Naive thymus-derived CD4-positive, alpha-beta T cell (primary cell): Measurements from ENCODE around the gene EMX1. TPM values are rescaled to one million over a fixed set of nuclear protein-coding genes. Genes with fewer than 3 reads are reported as not detected.

Experiments
- ATAC-seq: fragments of 150-1000 bp; cut with Tn5 transposase; 2 replicates; pipeline ENCODE4 v1.10.0; 2021; ENCODE audit warnings: mild to moderate bottlenecking, moderate library complexity
- CTCF ChIA-PET: fragments of 350-600 bp; sonication (Branson Sonifier 250); formaldehyde crosslinking; loops from one replicate; lab custom pipeline; 2021; ENCODE audit warnings: antibody characterized with exemption; lab: Charles Lee
- POLR2A ChIA-PET: fragments of 350-600 bp; sonication (Branson Sonifier 250); formaldehyde crosslinking; loops from one replicate; lab custom pipeline; 2021; ENCODE audit warnings: antibody characterized with exemption, inconsistent platforms; lab: Charles Lee
- DNase-seq, 9 donors: peaks; one replicate each; pipeline versions ENCODE4 v3.0.0 to v3.0.0-alpha.2; 2020 to 2022; ENCODE audit warnings: mixed read lengths in 1 of 9
- H3K27ac ChIP-seq: one replicate; pipeline ENCODE4 v1.7.0; 2013; ENCODE audit warnings: mild to moderate bottlenecking, low read depth, low read length, moderate library complexity
- H3K27me3 ChIP-seq, 2 donors: one replicate each; pipeline ENCODE4 v1.7.0; 2013; ENCODE audit warnings: low read length in 2 of 2, mild to moderate bottlenecking in 2 of 2, moderate library complexity in 2 of 2; ENCODE audit not compliant: control insufficient read depth in 2 of 2, insufficient read depth in 2 of 2
- H3K36me3 ChIP-seq, 3 experiments: 1 replicate in 2 of 3; 2 replicates in 1 of 3; pipeline ENCODE4 v1.7.0; 2013; ENCODE audit warnings: low read length in 3 of 3, mild to moderate bottlenecking in 3 of 3, moderate library complexity in 1 of 3; ENCODE audit not compliant: insufficient read depth in 3 of 3, control insufficient read depth in 2 of 3
- H3K4me1 ChIP-seq, 2 donors: one replicate each; pipeline ENCODE4 v1.7.0; 2013; ENCODE audit warnings: low read length in 2 of 2, mild to moderate bottlenecking in 2 of 2, moderate library complexity in 1 of 2; ENCODE audit not compliant: control insufficient read depth in 2 of 2, insufficient read depth in 2 of 2
- H3K4me3 ChIP-seq: 2 replicates; pipeline ENCODE4 v1.7.0; 2013; ENCODE audit warnings: mild to moderate bottlenecking, low read length
- H3K9me3 ChIP-seq, 3 experiments: 1 replicate in 2 of 3; 2 replicates in 1 of 3; pipeline ENCODE4 v1.7.0; 2013; ENCODE audit warnings: low read length in 3 of 3; ENCODE audit not compliant: control insufficient read depth in 2 of 3
- H3K27ac Mint-ChIP-seq, 9 donors: one replicate each; pipeline ENCODE4 v1.8.0; 2020 to 2022; ENCODE audit warnings: mixed read lengths in 9 of 9, mild to moderate bottlenecking in 8 of 9, moderate library complexity in 5 of 9, inconsistent platforms in 2 of 9
- H3K27me3 Mint-ChIP-seq, 5 donors: one replicate each; pipeline ENCODE4 v1.8.0; 2021 to 2022; ENCODE audit warnings: mixed read lengths in 5 of 5, mild to moderate bottlenecking in 1 of 5
- H3K36me3 Mint-ChIP-seq, 5 donors: one replicate each; pipeline ENCODE4 v1.8.0; 2020 to 2022; ENCODE audit warnings: mixed read lengths in 5 of 5, mild to moderate bottlenecking in 3 of 5, inconsistent platforms in 1 of 5
- H3K4me1 Mint-ChIP-seq, 7 donors: one replicate each; pipeline ENCODE4 v1.8.0; 2020 to 2022; ENCODE audit warnings: mixed read lengths in 7 of 7, mild to moderate bottlenecking in 3 of 7, inconsistent platforms in 1 of 7
- H3K4me3 Mint-ChIP-seq, 10 donors: one replicate each; pipeline ENCODE4 v1.8.0; 2020 to 2022; ENCODE audit warnings: mild to moderate bottlenecking in 10 of 10, mixed read lengths in 10 of 10, moderate library complexity in 6 of 10, inconsistent platforms in 2 of 10
- H3K9me3 Mint-ChIP-seq, 11 donors: one replicate each; pipeline ENCODE4 v1.8.0; 2020 to 2022; ENCODE audit warnings: mixed read lengths in 11 of 11, mild to moderate bottlenecking in 4 of 11, inconsistent platforms in 1 of 11, moderate library complexity in 1 of 11
- intact Hi-C, 2 donors: fragments of 100-400 bp; cut with micrococcal nuclease; formaldehyde crosslinking; loops; one replicate each; pipeline ENCODE4 v1.15.1; 2023
- polyA plus RNA-seq, 2 donors: library from polyadenylated mRNA; unstranded; fragments of 300-500 nt; fragmentation: Illumina TruSeq; gene quantifications; one replicate each; pipeline ENCODE4 v1.2.3, GENCODE V29; 2021
- total RNA-seq, 6 experiments: library from RNA in 5 of 6; stranded (reverse) in 5 of 6; gene quantifications; 1 replicate in 5 of 6; 2 replicates in 1 of 6; pipeline ENCODE4 v1.2.3 and lab custom pipeline; 2021 to 2026

The EMX1 gene
- total and polyA plus RNA-seq, 7 experiments from 2014 or later, result not detected

DNA sequence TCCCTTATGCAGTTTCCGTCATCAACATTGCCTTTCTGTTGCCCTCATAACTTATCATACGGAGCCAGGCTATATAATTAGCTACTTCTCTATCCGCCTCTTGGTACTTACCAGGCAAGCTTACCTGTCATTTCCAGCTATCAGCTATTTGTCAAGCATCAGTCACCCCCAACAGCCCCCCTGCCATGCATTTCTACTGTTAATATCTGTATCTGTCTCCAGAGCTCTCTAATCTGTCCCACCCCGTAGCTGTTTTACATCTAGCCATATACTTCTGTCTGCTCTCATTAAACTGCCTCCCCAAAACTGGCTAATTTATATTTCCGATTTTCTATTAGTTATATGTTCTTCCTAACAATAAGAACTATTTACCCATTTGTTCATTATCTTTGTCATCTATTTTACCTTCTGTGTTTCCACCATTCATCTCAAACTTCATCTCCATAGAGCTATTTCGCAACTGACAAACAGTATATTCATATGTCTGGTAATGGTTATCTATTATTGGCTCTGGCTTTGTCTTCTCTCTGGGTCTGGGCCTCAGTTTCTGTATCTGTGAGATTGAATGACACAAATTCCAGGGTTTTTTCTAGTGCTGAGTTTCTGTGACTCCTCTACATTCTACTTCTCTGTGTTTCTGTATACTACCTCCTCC, 9.6 kb downstream of the EMX1 start:
- POLR2A ChIA-PET, result no interaction called here
- no peak for ATAC-seq
- H3K36me3 Mint-ChIP-seq, result no peaks in the 10 kb centered on the region
- H3K27me3 Mint-ChIP-seq, result peaks cover 15 to 35% (median 22%) of the 10 kb centered on the region in 5 donors
- Histone ChIP-seq H3K27me3 (peaks cover 7 to 16% of the 10 kb centered on the region in 2 donors), H3K4me1 (no peaks in the 10 kb centered on the region), H3K9me3 (no peaks in the 10 kb centered on the region), H3K4me3 (no peak overlapping the region), H3K27ac (no peak overlapping the region), H3K36me3 (no peaks in the 10 kb centered on the region)
- H3K9me3 Mint-ChIP-seq, result peaks cover 0 to 2% (median 0%) of the 10 kb centered on the region in 11 donors
- intact Hi-C loops, result loop anchor here in 1 of 2 donors (1.0 to 2.0 kb wide), 2 partner anchors 9 to 64 kb away; no protein-coding TSS in a partner anchor
- no peak overlapping the region for H3K27ac Mint-ChIP-seq
- H3K4me1 Mint-ChIP-seq, result peaks cover 0 to 10% (median 3%) of the 10 kb centered on the region in 7 donors
- DNase-seq, result no peak
- no peak overlapping the region for H3K4me3 Mint-ChIP-seq
- CTCF ChIA-PET, result no interaction called here

DNA sequence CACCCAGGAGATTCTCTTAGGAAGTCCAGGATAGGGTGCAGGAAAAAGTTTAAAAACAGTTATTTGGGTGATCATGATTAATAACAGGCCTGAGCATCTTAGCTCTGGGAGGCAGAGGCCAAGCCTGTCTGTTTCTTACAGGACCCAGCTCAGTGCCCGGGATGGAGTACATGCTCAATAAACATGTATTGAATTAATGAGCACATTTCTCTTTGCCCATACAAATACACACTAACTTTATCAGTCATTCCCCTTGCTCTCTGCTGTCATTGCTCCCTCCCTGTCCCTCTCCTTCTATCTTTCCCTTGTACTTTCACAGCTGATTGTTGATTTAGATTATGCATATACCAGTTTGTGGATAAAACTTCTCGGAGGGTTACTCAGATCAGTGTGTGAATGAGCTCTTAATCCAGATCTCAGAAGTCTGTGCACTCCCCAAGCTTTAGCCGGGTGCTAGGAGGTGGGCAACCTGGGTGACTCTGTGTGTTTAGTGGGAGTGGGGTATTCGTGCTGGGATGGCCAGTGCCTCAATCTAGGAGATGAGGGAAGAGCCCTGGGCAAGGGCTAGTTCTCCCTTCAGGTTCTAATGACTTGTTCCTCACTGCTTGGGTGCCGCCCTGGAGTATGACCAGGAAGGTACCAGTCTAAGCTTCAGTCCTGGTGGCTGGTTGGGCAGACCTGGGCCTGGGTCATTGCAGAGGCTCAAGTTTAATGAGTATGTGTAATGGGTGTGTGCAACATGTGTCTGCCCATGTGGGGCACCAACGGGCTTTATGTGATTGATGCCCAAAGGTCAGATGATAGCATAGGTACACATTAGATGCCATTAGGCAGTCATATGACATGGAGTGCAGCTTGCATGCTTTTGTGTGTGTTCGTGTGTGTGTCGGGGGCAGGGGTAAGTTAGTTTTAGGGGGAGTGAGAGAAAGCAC, 10.6 kb downstream of the EMX1 start:
- POLR2A ChIA-PET, result no interaction called here
- Histone ChIP-seq H3K9me3 (no peaks in the 10 kb centered on the region), H3K36me3 (no peaks in the 10 kb centered on the region), H3K27ac (no peak overlapping the region), H3K4me1 (no peaks in the 10 kb centered on the region), H3K27me3 (peaks cover 0 to 14% of the 10 kb centered on the region in 2 donors), H3K4me3 (no peak overlapping the region)
- intact Hi-C loops, result loop anchor here in 1 of 2 donors (2.0 kb wide), 1 partner anchor 65 kb away; no protein-coding TSS in a partner anchor
- Mint-ChIP-seq H3K27ac (no peak overlapping the region), H3K9me3 (peaks cover 0 to 2% (median 0%) of the 10 kb centered on the region in 11 donors), H3K4me1 (peaks cover 0 to 9% (median 5%) of the 10 kb centered on the region in 7 donors), H3K27me3 (peaks cover 6 to 25% (median 12%) of the 10 kb centered on the region in 5 donors), H3K36me3 (no peaks in the 10 kb centered on the region), H3K4me3 (no peak overlapping the region)
- CTCF ChIA-PET, result no interaction called here
- DNase-seq, result peak in 1 of 9 donors; percentile 0
- ATAC-seq, result no peak

DNA sequence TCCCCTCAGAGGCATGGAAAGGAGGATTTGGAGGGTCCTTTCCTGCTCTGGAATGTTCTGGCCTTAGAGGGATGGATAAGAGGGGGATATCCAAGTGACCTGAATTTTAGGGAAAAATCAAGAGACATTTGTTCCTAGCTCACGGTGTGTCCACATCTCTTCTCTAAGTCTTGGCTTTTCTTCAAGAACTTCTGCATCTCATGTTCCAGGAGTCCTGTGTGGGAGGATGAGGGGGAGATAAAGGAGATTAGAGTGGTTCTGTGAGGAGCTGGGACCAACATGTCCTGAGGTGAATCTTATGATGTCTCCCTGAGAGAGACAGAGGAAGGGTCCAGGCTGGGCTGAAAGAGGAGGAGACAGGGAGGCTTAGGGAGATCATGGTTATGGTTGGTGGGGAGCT, 11.7 kb downstream of the EMX1 start:
- no peak for ATAC-seq
- Histone ChIP-seq H3K9me3 (no peaks in the 10 kb centered on the region), H3K4me3 (no peak overlapping the region), H3K27me3 (peaks cover 0 to 8% of the 10 kb centered on the region in 2 donors), H3K36me3 (no peaks in the 10 kb centered on the region), H3K27ac (no peak overlapping the region), H3K4me1 (no peaks in the 10 kb centered on the region)
- H3K27me3 Mint-ChIP-seq, result peaks cover 0 to 14% (median under 1%) of the 10 kb centered on the region in 5 donors
- no peak overlapping the region for H3K27ac Mint-ChIP-seq
- H3K9me3 Mint-ChIP-seq, result peaks cover 0 to 2% (median 0%) of the 10 kb centered on the region in 11 donors
- DNase-seq, result no peak
- no peaks in the 10 kb centered on the region for H3K36me3 Mint-ChIP-seq
- H3K4me3 Mint-ChIP-seq, result no peak overlapping the region
- intact Hi-C loops, result no loop called here
- CTCF ChIA-PET, result no interaction called here
- peaks cover 0 to 9% (median under 1%) of the 10 kb centered on the region in 7 donors for H3K4me1 Mint-ChIP-seq
- POLR2A ChIA-PET, result no interaction called here

DNA sequence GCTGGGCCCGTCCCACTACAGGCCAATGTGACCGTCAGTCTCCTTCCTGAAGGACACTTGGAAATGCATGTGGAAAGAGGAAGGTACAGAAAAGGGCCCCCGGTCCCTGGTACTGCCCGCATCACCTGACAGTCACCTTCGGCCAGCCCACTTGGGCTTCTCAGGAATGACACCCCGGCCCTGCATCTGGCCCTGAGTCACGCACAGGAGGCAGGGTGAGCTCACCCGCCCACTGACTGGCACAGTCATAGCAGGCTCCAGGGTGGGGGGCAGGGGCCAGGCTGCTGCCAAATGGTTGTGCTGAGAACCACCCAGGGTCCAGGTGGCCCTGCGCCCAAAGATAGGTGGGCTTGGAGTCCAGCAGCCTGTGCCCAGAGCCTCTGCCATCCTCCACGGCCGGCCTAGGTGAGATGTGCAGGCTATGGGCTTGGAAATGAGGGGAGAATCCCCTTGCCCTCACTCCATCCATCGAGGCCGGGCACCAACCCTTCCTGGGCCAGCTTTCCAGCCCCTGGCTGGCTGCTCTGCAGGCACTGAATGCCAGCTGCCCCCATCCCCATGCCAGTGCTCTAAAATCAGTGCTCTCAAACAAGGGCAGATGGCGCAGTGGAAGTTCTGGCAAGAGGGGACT, 14.1 kb downstream of the EMX1 start:
- intact Hi-C loops, result no loop called here
- H3K27me3 Mint-ChIP-seq, result peaks cover 6 to 26% (median 15%) of the 10 kb centered on the region in 5 donors
- H3K4me1 Mint-ChIP-seq, result peaks cover 0 to 15% (median 0%) of the 10 kb centered on the region in 7 donors
- no peaks in the 10 kb centered on the region for H3K27me3 ChIP-seq
- no peaks in the 10 kb centered on the region for H3K4me1 ChIP-seq
- H3K36me3 Mint-ChIP-seq, result peaks cover 0 to 4% (median 0%) of the 10 kb centered on the region in 5 donors
- H3K36me3 ChIP-seq, result no peaks in the 10 kb centered on the region
- H3K4me3 Mint-ChIP-seq, result no peak overlapping the region
- H3K9me3 Mint-ChIP-seq, result no peaks in the 10 kb centered on the region
- DNase-seq (no peak), ATAC-seq (no peak)
- no peak overlapping the region for H3K27ac Mint-ChIP-seq
- H3K4me3 ChIP-seq, result no peak overlapping the region
- H3K27ac ChIP-seq, result no peak overlapping the region
- CTCF ChIA-PET, result no interaction called here
- no peaks in the 10 kb centered on the region for H3K9me3 ChIP-seq
- POLR2A ChIA-PET, result no interaction called here

DNA sequence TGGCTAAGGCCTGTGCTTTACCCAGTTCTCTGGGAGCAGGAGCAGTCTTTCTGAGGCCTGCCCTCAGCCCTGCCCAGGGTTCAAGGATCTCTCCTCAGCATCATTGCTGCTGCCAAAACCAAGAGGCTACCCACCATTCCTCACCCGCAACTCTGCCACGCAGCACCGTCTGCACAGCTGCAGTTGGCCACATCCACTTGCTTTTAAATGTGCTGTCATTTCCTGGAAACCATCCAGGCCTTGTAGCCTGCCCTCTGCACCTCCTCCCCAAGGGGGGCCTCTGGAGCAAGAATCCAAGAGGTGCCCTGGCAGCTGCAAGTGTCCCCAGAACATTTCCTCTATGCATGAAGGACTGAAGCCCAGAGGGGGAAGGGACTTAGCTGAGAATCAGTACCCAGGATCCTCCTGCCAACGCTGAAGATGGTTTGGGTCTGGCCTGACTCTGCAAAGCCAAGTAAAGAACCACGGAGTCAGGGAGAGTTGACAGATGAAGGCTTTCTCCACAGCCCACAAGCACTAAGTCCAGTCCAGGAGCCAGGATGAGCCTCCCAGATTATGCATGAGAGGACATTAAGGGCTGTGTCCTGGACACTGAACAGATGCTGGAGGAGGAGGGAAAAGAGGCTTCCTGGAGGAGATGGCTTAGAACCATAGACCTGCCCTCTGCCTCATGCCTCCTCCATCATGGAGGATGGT, 14.9 kb downstream of the EMX1 start:
- CTCF ChIA-PET, result no interaction called here

DNA sequence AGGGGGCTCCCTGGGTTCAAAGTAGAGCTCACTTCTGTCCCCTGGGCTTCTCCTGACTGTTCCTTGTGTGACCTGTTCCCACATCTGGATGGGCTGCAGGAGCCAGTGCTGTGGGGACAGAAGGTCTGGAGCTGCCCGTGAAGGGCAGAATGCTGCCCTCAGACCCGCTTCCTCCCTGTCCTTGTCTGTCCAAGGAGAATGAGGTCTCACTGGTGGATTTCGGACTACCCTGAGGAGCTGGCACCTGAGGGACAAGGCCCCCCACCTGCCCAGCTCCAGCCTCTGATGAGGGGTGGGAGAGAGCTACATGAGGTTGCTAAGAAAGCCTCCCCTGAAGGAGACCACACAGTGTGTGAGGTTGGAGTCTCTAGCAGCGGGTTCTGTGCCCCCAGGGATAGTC, 15.5 kb downstream of the EMX1 start:
- Mint-ChIP-seq H3K9me3 (no peaks in the 10 kb centered on the region), H3K27ac (no peak overlapping the region), H3K36me3 (peaks cover 0 to 4% (median 0%) of the 10 kb centered on the region in 5 donors), H3K4me1 (peaks cover 0 to 15% (median 0%) of the 10 kb centered on the region in 7 donors), H3K4me3 (no peak overlapping the region), H3K27me3 (peaks cover 6 to 26% (median 15%) of the 10 kb centered on the region in 5 donors)
- Histone ChIP-seq H3K9me3 (no peaks in the 10 kb centered on the region), H3K27ac (no peak overlapping the region), H3K36me3 (no peaks in the 10 kb centered on the region), H3K27me3 (no peaks in the 10 kb centered on the region), H3K4me1 (no peaks in the 10 kb centered on the region), H3K4me3 (no peak overlapping the region)
- DNase-seq (no peak), ATAC-seq (no peak)
- ChIA-PET POLR2A (no interaction called here), CTCF (no interaction called here)
- intact Hi-C loops, result no loop called here

More for the DNA sequence above, 14.9 kb downstream of the EMX1 start:
- H3K27ac ChIP-seq, result no peak overlapping the region
- intact Hi-C loops, result no loop called here
- H3K27me3 Mint-ChIP-seq, result peaks cover 6 to 26% (median 15%) of the 10 kb centered on the region in 5 donors
- H3K9me3 ChIP-seq, result no peaks in the 10 kb centered on the region
- no peaks in the 10 kb centered on the region for H3K4me1 ChIP-seq
- H3K27ac Mint-ChIP-seq, result peak overlapping the region in 1 of 9 donors; percentile 13
- H3K36me3 Mint-ChIP-seq, result peaks cover 0 to 4% (median 0%) of the 10 kb centered on the region in 5 donors
- DNase-seq (no peak), ATAC-seq (no peak)
- no peaks in the 10 kb centered on the region for H3K9me3 Mint-ChIP-seq
- no peak overlapping the region for H3K4me3 ChIP-seq
- H3K4me3 Mint-ChIP-seq, result no peak overlapping the region
- H3K36me3 ChIP-seq, result no peaks in the 10 kb centered on the region
- POLR2A ChIA-PET, result no interaction called here
- peaks cover 0 to 15% (median 0%) of the 10 kb centered on the region in 7 donors for H3K4me1 Mint-ChIP-seq
- no peaks in the 10 kb centered on the region for H3K27me3 ChIP-seq
